ENCODE measurements around the gene CD36. TPM values are rescaled to one million over a fixed set of nuclear protein-coding genes. Genes with fewer than 3 reads are reported as not detected.

The CD36 gene
- total RNA-seq, 1 donor from 2014 or later: 1.7 TPM

DNA sequence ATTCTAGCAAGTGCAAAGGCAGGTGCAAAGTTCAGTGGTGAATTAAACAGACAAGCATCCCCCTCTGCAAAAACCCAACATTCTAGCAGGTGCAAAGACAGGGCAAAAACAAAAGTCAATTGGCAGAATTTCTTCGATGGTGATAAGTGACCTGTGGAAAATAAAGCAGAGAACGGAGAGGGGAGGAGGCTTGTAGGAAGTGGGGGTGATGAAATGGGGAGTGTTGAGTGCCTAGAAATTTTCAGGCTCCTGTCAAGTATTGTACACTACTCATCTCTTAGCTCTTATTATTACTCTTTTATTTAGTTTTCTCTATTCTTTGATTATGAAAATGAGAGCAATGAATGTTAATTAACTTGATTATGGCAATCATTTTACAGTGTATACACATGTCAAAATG, 2.4 kb upstream of the CD36 start:
- Mint-ChIP-seq H3K27me3 (ENCODE audit: low read depth, unreplicated experiment) (no peaks in the 10 kb centered on the region), H3K36me3 (ENCODE audit: low read depth, unreplicated experiment) (no peaks in the 10 kb centered on the region), H3K4me1 (ENCODE audit: low read depth, unreplicated experiment) (peaks cover 12% of the 10 kb centered on the region), H3K27ac (ENCODE audit: unreplicated experiment) (no peak overlapping the region), H3K4me3 (ENCODE audit: unreplicated experiment) (no peak overlapping the region), H3K9me3 (ENCODE audit: unreplicated experiment) (no peaks in the 10 kb centered on the region)
- Histone ChIP-seq H3K9me3 (ENCODE audit: insufficient read depth, low read depth, low read length) (no peaks in the 10 kb centered on the region), H3K4me1 (ENCODE audit: insufficient read depth, low read length) (no peaks in the 10 kb centered on the region), H3K27ac (ENCODE audit: low read depth, low read length) (no peak overlapping the region), H3K79me2 (ENCODE audit: insufficient read depth, low read length) (no peaks in the 10 kb centered on the region), H3K9ac (ENCODE audit: low read length) (no peak overlapping the region), H3K27me3 (ENCODE audit: insufficient read depth, low read length) (no peaks in the 10 kb centered on the region), H3K36me3 (ENCODE audit: insufficient read depth, low read length) (no peaks in the 10 kb centered on the region), H4K20me1 (ENCODE audit: insufficient read depth, low read length) (no peaks in the 10 kb centered on the region), H2AFZ (ENCODE audit: low read depth, low read length) (no peak overlapping the region), H3K4me3 (ENCODE audit: insufficient read depth, low read depth, low read length) (no peak overlapping the region), H3K4me2 (ENCODE audit: low read length) (no peak overlapping the region)
- TF ChIP-seq EZH2 (IDR thresholded peaks at IDR 0.05; ENCODE audit: insufficient read depth, low read length): no peak
- TF ChIP-seq, protein P1, sequence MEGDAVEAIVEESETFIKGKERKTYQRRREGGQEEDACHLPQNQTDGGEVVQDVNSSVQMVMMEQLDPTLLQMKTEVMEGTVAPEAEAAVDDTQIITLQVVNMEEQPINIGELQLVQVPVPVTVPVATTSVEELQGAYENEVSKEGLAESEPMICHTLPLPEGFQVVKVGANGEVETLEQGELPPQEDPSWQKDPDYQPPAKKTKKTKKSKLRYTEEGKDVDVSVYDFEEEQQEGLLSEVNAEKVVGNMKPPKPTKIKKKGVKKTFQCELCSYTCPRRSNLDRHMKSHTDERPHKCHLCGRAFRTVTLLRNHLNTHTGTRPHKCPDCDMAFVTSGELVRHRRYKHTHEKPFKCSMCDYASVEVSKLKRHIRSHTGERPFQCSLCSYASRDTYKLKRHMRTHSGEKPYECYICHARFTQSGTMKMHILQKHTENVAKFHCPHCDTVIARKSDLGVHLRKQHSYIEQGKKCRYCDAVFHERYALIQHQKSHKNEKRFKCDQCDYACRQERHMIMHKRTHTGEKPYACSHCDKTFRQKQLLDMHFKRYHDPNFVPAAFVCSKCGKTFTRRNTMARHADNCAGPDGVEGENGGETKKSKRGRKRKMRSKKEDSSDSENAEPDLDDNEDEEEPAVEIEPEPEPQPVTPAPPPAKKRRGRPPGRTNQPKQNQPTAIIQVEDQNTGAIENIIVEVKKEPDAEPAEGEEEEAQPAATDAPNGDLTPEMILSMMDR (IDR thresholded peaks at IDR 0.05; ENCODE audit: insufficient read depth, low read depth, low read length): no peak
- DNase-seq (ENCODE audit: low read depth) (no peak), FAIRE-seq (no peak)

DNA sequence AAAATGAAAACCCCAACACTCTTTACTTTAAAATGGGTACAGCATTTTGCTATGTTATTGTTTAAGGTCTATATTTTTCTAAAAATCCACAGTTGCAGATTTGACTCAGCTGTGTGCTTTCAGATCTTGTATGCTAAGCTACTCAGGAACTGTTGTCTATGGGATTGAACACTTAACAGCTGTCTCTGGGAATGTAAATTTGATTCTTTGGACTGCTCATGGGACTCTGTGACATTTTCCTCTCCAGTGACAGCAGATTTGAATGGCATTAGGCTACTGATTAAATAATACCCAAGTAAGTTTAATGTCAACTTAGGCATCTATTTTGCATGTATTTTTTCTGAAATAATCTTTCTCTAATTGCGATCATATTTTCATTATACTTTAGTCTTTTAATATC, 1.7 kb upstream of the CD36 start:
- Mint-ChIP-seq H3K4me3 (ENCODE audit: unreplicated experiment) (no peak overlapping the region), H3K4me1 (ENCODE audit: low read depth, unreplicated experiment) (peaks cover 19% of the 10 kb centered on the region), H3K36me3 (ENCODE audit: low read depth, unreplicated experiment) (no peaks in the 10 kb centered on the region), H3K27me3 (ENCODE audit: low read depth, unreplicated experiment) (no peaks in the 10 kb centered on the region), H3K9me3 (ENCODE audit: unreplicated experiment) (no peaks in the 10 kb centered on the region), H3K27ac (ENCODE audit: unreplicated experiment) (no peak overlapping the region)
- FAIRE-seq (no peak), DNase-seq (ENCODE audit: low read depth) (no peak)
- no peaks in the 10 kb centered on the region for H3K36me3 ChIP-seq (ENCODE audit: insufficient read depth, low read length)
- H4K20me1 ChIP-seq (ENCODE audit: insufficient read depth, low read length): no peaks in the 10 kb centered on the region
- H3K9me3 ChIP-seq (ENCODE audit: insufficient read depth, low read depth, low read length): no peaks in the 10 kb centered on the region
- TF ChIP-seq EZH2 (IDR thresholded peaks at IDR 0.05; ENCODE audit: insufficient read depth, low read length): no peak
- TF ChIP-seq, protein P1 (IDR thresholded peaks at IDR 0.05; ENCODE audit: insufficient read depth, low read depth, low read length): no peak
- H3K4me2 ChIP-seq (ENCODE audit: low read length): no peak overlapping the region
- no peak overlapping the region for H3K27ac ChIP-seq (ENCODE audit: low read depth, low read length)
- no peak overlapping the region for H3K4me3 ChIP-seq (ENCODE audit: insufficient read depth, low read depth, low read length)
- H3K4me1 ChIP-seq (ENCODE audit: insufficient read depth, low read length): no peaks in the 10 kb centered on the region
- H3K27me3 ChIP-seq (ENCODE audit: insufficient read depth, low read length): no peaks in the 10 kb centered on the region
- H3K9ac ChIP-seq (ENCODE audit: low read length): no peak overlapping the region
- H3K79me2 ChIP-seq (ENCODE audit: insufficient read depth, low read length): no peaks in the 10 kb centered on the region
- H2AFZ ChIP-seq (ENCODE audit: low read depth, low read length): no peak overlapping the region

DNA sequence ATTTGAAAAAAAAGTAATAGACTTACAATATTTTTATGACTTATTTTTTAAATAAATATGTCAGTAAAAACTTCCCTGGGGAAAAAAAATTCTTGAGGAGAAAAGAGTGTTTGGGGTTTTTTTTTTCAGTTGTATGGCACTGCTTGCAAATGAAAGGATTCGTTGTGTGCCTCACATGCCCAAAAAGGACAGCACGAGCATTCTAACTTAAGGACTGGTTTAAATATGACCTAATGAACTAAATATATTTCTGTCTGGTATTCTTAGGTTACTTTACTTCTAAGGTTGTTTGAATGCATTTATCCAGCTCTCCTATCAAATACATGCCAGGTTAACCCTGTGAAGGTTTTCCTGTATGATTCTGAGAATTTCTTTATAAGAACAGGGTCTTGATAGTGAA, 988 bp upstream of the CD36 start:
- FAIRE-seq (no peak), DNase-seq (ENCODE audit: low read depth) (no peak)
- H3K4me1 Mint-ChIP-seq (ENCODE audit: low read depth, unreplicated experiment): peaks cover 19% of the 10 kb centered on the region
- Histone ChIP-seq H3K27ac (ENCODE audit: low read depth, low read length) (no peak overlapping the region), H3K79me2 (ENCODE audit: insufficient read depth, low read length) (no peaks in the 10 kb centered on the region), H3K4me3 (ENCODE audit: insufficient read depth, low read depth, low read length) (no peak overlapping the region), H2AFZ (ENCODE audit: low read depth, low read length) (no peak overlapping the region), H3K4me1 (ENCODE audit: insufficient read depth, low read length) (no peaks in the 10 kb centered on the region), H3K4me2 (ENCODE audit: low read length) (no peak overlapping the region), H3K36me3 (ENCODE audit: insufficient read depth, low read length) (no peaks in the 10 kb centered on the region), H3K9me3 (ENCODE audit: insufficient read depth, low read depth, low read length) (no peaks in the 10 kb centered on the region), H4K20me1 (ENCODE audit: insufficient read depth, low read length) (no peaks in the 10 kb centered on the region), H3K9ac (ENCODE audit: low read length) (no peak overlapping the region), H3K27me3 (ENCODE audit: insufficient read depth, low read length) (no peaks in the 10 kb centered on the region)
- TF ChIP-seq, protein P1 (IDR thresholded peaks at IDR 0.05; ENCODE audit: insufficient read depth, low read depth, low read length): no peak
- TF ChIP-seq EZH2 (IDR thresholded peaks at IDR 0.05; ENCODE audit: insufficient read depth, low read length): no peak
- H3K4me3 Mint-ChIP-seq (ENCODE audit: unreplicated experiment): no peak overlapping the region
- no peak overlapping the region for H3K27ac Mint-ChIP-seq (ENCODE audit: unreplicated experiment)
- H3K9me3 Mint-ChIP-seq (ENCODE audit: unreplicated experiment): no peaks in the 10 kb centered on the region
- H3K27me3 Mint-ChIP-seq (ENCODE audit: low read depth, unreplicated experiment): no peaks in the 10 kb centered on the region
- H3K36me3 Mint-ChIP-seq (ENCODE audit: low read depth, unreplicated experiment): no peaks in the 10 kb centered on the region

Measured in astrocyte (in vitro differentiated cells and primary cell).